HG03103 (cell line): ENCODE results near the gene RAD50.

Experiments
- ATAC-seq: cut with Tn5 transposase; IDR thresholded peaks from one replicate; pipeline ENCODE4 v1.9.1; 2021; ENCODE audit warnings: low read depth; ENCODE audit not compliant: unreplicated experiment

RAD50 gene

GRCh38 chr5:132658381-132659302 lies 101.9 kb downstream of the RAD50 start:
- ATAC-seq, result no peak

GRCh38 chr5:132659598-132660493 lies 103.1 kb downstream of the RAD50 start:
- no peak for ATAC-seq

GRCh38 chr5:132661231-132662003 lies 104.6 kb downstream of the RAD50 start:
- no peak for ATAC-seq

GRCh38 chr5:132662004-132662401 lies 105.2 kb downstream of the RAD50 start:
- no peak for ATAC-seq

GRCh38 chr5:132662925-132663770 lies 106.4 kb downstream of the RAD50 start:
- ATAC-seq, result peak; percentile 49

GRCh38 chr5:132663771-132664695 lies 107.3 kb downstream of the RAD50 start:
- peak; percentile 42 for ATAC-seq

- ATAC-seq, result no peak
These were observed 108.0 kb downstream of the RAD50 start for GRCh38 chr5:132664696-132665209.

GRCh38 chr5:132665574-132666080 lies 108.8 kb downstream of the RAD50 start:
- ATAC-seq, result no peak

- no peak for ATAC-seq
These were observed 109.7 kb downstream of the RAD50 start for GRCh38 chr5:132666310-132667123.

GRCh38 chr5:132667309-132667708 lies 110.5 kb downstream of the RAD50 start:
- no peak for ATAC-seq

- ATAC-seq, result no peak
These were observed 111.3 kb downstream of the RAD50 start for GRCh38 chr5:132667761-132668705.

- no peak for ATAC-seq
These were observed 112.1 kb downstream of the RAD50 start for GRCh38 chr5:132668706-132669454.

GRCh38 chr5:132669455-132669820 lies 112.7 kb downstream of the RAD50 start:
- no peak for ATAC-seq

- no peak for ATAC-seq
These were observed 113.4 kb downstream of the RAD50 start for GRCh38 chr5:132669966-132670882.

GRCh38 chr5:132671000-132671399 lies 114.2 kb downstream of the RAD50 start:
- ATAC-seq, result no peak
